ENCODE measurements around the gene GSTK1.

Gene GSTK1

DNA sequence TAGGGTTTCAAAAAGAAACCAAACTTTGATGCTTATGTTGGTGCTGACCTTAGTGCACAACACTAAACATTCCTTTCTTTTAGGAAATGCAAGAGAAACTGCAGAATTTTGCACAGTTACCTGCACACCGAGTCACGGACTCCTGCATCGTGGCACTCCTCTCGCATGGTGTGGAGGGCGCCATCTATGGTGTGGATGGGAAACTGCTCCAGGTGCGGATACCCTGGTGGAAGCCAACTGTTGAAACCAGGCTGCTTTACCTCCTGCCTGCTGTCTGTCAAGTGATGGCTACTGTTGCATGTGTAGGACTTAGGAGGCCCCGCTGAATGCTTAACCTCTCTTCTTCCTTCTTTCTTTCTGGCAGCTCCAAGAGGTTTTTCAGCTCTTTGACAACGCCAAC, 36.6 kb downstream of the GSTK1 start:
- no peak for DNase-seq (ENCODE audit: low spot score)

DNA sequence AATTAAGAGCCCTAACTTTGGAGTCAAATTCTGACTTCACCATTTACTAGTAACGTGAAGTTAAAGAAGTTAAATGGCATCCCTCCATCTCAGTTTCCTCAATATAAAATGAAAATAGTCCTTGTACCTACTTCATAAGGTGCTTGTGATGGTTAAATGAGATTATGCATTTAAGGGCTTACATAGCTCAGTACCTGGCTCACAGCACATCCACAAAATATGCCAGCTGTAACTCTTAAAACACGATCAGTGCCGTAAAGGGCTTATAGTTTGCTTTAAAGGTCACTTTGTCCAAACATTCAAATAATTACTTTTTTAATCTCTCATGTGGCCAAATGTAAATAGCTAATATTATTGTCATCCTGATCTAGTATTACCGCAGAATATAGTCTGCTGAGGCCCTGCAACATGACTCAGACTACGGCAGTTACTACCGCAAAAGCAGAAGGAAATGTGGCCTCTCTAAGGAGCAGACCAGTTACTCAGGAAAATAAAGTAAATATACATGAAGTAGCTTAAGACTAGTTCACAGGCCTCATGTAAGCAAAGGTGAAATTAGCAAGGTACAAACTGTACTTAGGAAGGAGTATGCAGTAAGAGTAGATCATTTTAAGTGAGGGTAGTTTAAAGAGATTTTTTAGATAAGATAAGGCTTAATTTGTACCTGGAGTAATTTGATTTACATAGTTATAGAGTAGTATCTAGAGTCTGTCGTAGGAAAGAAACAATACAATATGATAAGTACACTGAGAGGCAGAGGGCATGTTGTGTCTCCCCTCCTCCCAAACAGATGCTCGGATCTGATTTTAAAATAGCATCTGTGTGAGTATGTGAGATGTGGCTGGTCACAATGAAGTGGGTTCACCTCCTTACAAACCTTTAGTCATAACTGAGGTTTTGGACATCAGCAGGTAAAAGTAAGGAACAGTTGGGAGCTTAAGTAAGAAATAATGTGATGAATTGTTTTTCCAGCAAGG, 38.0 kb downstream of the GSTK1 start:
- DNase-seq (ENCODE audit: low spot score), result no peak

DNA sequence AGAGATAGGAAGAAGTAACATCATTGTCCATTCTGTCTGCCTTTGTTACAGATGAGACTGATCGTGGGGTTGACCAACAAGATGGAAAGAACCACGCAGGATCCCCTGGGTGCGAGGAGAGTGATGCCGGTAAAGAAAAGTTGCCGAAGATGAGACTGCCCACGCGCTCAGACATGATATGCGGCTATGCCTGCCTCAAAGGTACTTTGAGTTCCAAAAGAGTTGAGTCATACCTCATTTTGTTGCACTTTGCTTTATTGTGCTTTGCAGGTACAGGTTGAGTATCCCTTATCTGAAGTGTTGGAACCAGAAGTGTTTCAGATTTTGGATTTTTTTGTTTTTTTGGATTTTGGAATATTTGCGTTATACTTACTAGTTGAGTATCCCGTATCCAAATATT, 40.5 kb downstream of the GSTK1 start:
- DNase-seq (ENCODE audit: low spot score), result no peak

DNA sequence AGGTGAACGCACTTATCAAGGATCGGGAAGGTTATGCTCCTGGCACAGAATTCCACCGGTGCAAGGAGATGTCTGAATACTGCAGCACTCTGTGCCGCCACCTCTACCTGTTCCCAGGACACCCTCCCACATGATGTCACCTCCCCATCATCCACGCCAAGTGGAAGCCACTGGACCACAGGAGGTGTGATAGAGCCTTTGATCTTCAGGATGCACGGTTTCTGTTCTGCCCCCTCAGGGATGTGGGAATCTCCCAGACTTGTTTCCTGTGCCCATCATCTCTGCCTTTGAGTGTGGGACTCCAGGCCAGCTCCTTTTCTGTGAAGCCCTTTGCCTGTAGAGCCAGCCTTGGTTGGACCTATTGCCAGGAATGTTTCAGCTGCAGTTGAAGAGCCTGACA, 41.7 kb downstream of the GSTK1 start:
- no peak for DNase-seq (ENCODE audit: low spot score)

GRCh38 chr7:143305423-143306070, 42.3 kb downstream of the GSTK1 start:
- DNase-seq (ENCODE audit: low spot score), result peak; percentile 27

DNA sequence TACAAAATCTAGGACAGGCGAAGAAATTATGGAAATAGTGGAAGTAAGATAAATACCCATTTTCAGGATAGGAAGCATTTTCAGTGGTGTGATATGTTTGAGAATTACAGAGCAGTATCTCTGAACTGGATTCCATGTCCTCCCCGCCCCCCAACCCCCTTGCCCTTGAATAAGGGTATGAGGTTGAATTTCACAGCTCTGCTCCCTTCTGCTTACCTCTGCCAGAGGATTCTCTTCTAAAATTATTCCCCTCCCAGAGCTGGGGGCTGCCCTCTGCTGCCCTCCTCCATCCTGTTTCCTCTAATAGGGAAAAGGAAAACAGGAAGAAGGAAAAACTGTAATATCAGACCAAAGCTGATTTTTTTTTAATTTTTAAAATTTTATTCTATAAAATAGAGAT, 45.4 kb downstream of the GSTK1 start:
- no peak for DNase-seq (ENCODE audit: low spot score)

- no peak for DNase-seq (ENCODE audit: low spot score)
Observed at GRCh38 chr7:143314127-143314526, 50.9 kb downstream of the GSTK1 start.

- DNase-seq (ENCODE audit: low spot score), result no peak
Observed at GRCh38 chr7:143315776-143316175, 52.5 kb downstream of the GSTK1 start, which contains the start of gene CLCN1. Gene CLCN1 (plus strand): TSS chr7:143316111. CDS start chr7:143316213, 102 bp downstream.

- no peak for DNase-seq (ENCODE audit: low spot score)
Observed at GRCh38 chr7:143316492-143316891, 53.3 kb downstream of the GSTK1 start.

DNA sequence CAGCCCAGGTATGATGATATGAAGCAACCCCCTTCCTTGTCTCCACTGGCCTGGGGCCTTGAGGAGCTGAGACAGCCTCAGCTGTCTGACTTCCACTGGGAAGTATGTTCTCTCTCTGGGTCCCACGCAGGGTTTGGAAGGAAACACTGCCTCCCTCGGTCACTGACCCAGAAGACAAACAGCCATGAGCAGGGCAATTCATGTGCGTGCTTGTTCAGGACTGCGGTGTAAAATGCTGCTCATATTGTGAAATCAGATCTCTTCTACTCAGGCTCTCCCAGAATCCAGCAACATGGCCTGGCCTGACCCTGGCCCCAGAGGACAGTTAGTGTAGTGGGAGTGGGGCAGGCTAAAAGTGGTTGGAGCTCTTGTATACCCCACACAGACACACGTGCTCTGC, 55.4 kb downstream of the GSTK1 start:
- DNase-seq (ENCODE audit: low spot score), result no peak

All from GM03348 (cell line).